ENCODE measurements around the gene LIPC. TPM values are rescaled to one million over a fixed set of nuclear protein-coding genes. Genes with fewer than 3 reads are reported as not detected.

The LIPC gene
- total RNA-seq, 1 experiment from 2014 or later: not detected

GRCh38 chr15:58401991-58402649, 29.7 kb upstream of the LIPC start:
- in situ Hi-C loops (cut with HindIII; ENCODE audit: low pct_unique_long_range_greater_than_20kb, low sequenced_read_pairs): no loop called here
- DNase-seq (ENCODE audit: low read depth, low spot score): no peak

GRCh38 chr15:58403581-58403980, 28.2 kb upstream of the LIPC start:
- in situ Hi-C loops (cut with HindIII; ENCODE audit: low pct_unique_long_range_greater_than_20kb, low sequenced_read_pairs): no loop called here
- no peak for DNase-seq (ENCODE audit: low read depth, low spot score)

GRCh38 chr15:58404020-58404419, 27.8 kb upstream of the LIPC start:
- DNase-seq (ENCODE audit: low read depth, low spot score): no peak

GRCh38 chr15:58404722-58405121, 27.1 kb upstream of the LIPC start:
- in situ Hi-C loops (cut with HindIII; ENCODE audit: low pct_unique_long_range_greater_than_20kb, low sequenced_read_pairs): no loop called here
- DNase-seq (ENCODE audit: low read depth, low spot score): no peak

More at GRCh38 chr15:58404020-58404419, 27.8 kb upstream of the LIPC start:
- in situ Hi-C loops (cut with HindIII; ENCODE audit: low pct_unique_long_range_greater_than_20kb, low sequenced_read_pairs): no loop called here

GRCh38 chr15:58405865-58406264, 25.9 kb upstream of the LIPC start:
- in situ Hi-C loops (cut with HindIII; ENCODE audit: low pct_unique_long_range_greater_than_20kb, low sequenced_read_pairs): no loop called here

GRCh38 chr15:58406811-58407210, 25.0 kb upstream of the LIPC start:
- DNase-seq (ENCODE audit: low read depth, low spot score): no peak
- in situ Hi-C loops (cut with HindIII; ENCODE audit: low pct_unique_long_range_greater_than_20kb, low sequenced_read_pairs): no loop called here

More at GRCh38 chr15:58405865-58406264, 25.9 kb upstream of the LIPC start:
- no peak for DNase-seq (ENCODE audit: low read depth, low spot score)

- in situ Hi-C loops (cut with HindIII; ENCODE audit: low pct_unique_long_range_greater_than_20kb, low sequenced_read_pairs): no loop called here
- DNase-seq (ENCODE audit: low read depth, low spot score): peak; percentile 84
Measured at GRCh38 chr15:58407236-58407775, 24.5 kb upstream of the LIPC start.

- in situ Hi-C loops (cut with HindIII; ENCODE audit: low pct_unique_long_range_greater_than_20kb, low sequenced_read_pairs): no loop called here
- no peak for DNase-seq (ENCODE audit: low read depth, low spot score)
Measured at GRCh38 chr15:58407778-58408177, 24.0 kb upstream of the LIPC start.

- in situ Hi-C loops (cut with HindIII; ENCODE audit: low pct_unique_long_range_greater_than_20kb, low sequenced_read_pairs): no loop called here
- DNase-seq (ENCODE audit: low read depth, low spot score): no peak
Measured at GRCh38 chr15:58409861-58410260, 21.9 kb upstream of the LIPC start.

GRCh38 chr15:58410353-58410752, 21.4 kb upstream of the LIPC start:
- in situ Hi-C loops (cut with HindIII; ENCODE audit: low pct_unique_long_range_greater_than_20kb, low sequenced_read_pairs): no loop called here
- no peak for DNase-seq (ENCODE audit: low read depth, low spot score)

- DNase-seq (ENCODE audit: low read depth, low spot score): no peak
- in situ Hi-C loops (cut with HindIII; ENCODE audit: low pct_unique_long_range_greater_than_20kb, low sequenced_read_pairs): no loop called here
Measured at GRCh38 chr15:58413253-58413652, 18.5 kb upstream of the LIPC start.

GRCh38 chr15:58415636-58416035, 16.2 kb upstream of the LIPC start:
- no peak for DNase-seq (ENCODE audit: low read depth, low spot score)
- in situ Hi-C loops (cut with HindIII; ENCODE audit: low pct_unique_long_range_greater_than_20kb, low sequenced_read_pairs): no loop called here

GRCh38 chr15:58416963-58417362, 14.8 kb upstream of the LIPC start:
- in situ Hi-C loops (cut with HindIII; ENCODE audit: low pct_unique_long_range_greater_than_20kb, low sequenced_read_pairs): no loop called here

GRCh38 chr15:58418135-58418534, 13.7 kb upstream of the LIPC start:
- DNase-seq (ENCODE audit: low read depth, low spot score): no peak
- in situ Hi-C loops (cut with HindIII; ENCODE audit: low pct_unique_long_range_greater_than_20kb, low sequenced_read_pairs): no loop called here

More at GRCh38 chr15:58416963-58417362, 14.8 kb upstream of the LIPC start:
- DNase-seq (ENCODE audit: low read depth, low spot score): no peak

GRCh38 chr15:58419803-58420524, 11.8 kb upstream of the LIPC start:
- in situ Hi-C loops (cut with HindIII; ENCODE audit: low pct_unique_long_range_greater_than_20kb, low sequenced_read_pairs): no loop called here
- DNase-seq (ENCODE audit: low read depth, low spot score): no peak

- in situ Hi-C loops (cut with HindIII; ENCODE audit: low pct_unique_long_range_greater_than_20kb, low sequenced_read_pairs): no loop called here
Measured at GRCh38 chr15:58420579-58421043, 11.2 kb upstream of the LIPC start.

GRCh38 chr15:58423205-58423604, 8.6 kb upstream of the LIPC start:
- in situ Hi-C loops (cut with HindIII; ENCODE audit: low pct_unique_long_range_greater_than_20kb, low sequenced_read_pairs): no loop called here
- DNase-seq (ENCODE audit: low read depth, low spot score): no peak

More at GRCh38 chr15:58420579-58421043, 11.2 kb upstream of the LIPC start:
- no peak for DNase-seq (ENCODE audit: low read depth, low spot score)

- in situ Hi-C loops (cut with HindIII; ENCODE audit: low pct_unique_long_range_greater_than_20kb, low sequenced_read_pairs): no loop called here
Measured at GRCh38 chr15:58423831-58424608, 7.8 kb upstream of the LIPC start.

More at GRCh38 chr15:58423831-58424608, 7.8 kb upstream of the LIPC start:
- DNase-seq (ENCODE audit: low read depth, low spot score): no peak
